MM.1S (cell line): ENCODE results near the gene METTL27.

ENCODE experiments used
- DNase-seq: peaks from one replicate; pipeline ENCODE4 v3.0.0-alpha.2; 2015
- H2AFZ ChIP-seq: fragments of 300-600 bp; sonication (generic); 2 replicates; pipeline ENCODE4 v1.6.0; 2016; ENCODE audit warnings: antibody characterized with exemption, low read length
- H3F3A ChIP-seq: fragments of 300-600 bp; sonication (generic); 2 replicates; pipeline ENCODE4 v1.6.1; 2016; ENCODE audit warnings: mild to moderate bottlenecking, antibody characterized with exemption, low read length, moderate library complexity, mixed read lengths; ENCODE audit not compliant: insufficient read depth
- H3K27ac ChIP-seq: fragments of 300-600 bp; sonication (generic); 2 replicates; pipeline ENCODE4 v1.5.1; 2016; ENCODE audit warnings: mild to moderate bottlenecking, low read length
- H3K27me3 ChIP-seq: fragments of 300-600 bp; sonication (generic); replicated peaks from 2 replicates; pipeline ENCODE4 v1.6.0; 2016; ENCODE audit warnings: low read length; ENCODE audit not compliant: insufficient read depth
- H3K36me3 ChIP-seq: fragments of 300-600 bp; sonication (generic); replicated peaks from 2 replicates; pipeline ENCODE4 v1.6.1; 2016; ENCODE audit warnings: mild to moderate bottlenecking, low read length, mixed read lengths; ENCODE audit not compliant: insufficient read depth
- H3K4me1 ChIP-seq: fragments of 300-600 bp; sonication (generic); 2 replicates; pipeline ENCODE4 v1.6.1; 2016; ENCODE audit warnings: low read length, mixed read lengths
- H3K4me2 ChIP-seq: fragments of 300-600 bp; sonication (generic); 2 replicates; pipeline ENCODE4 v1.6.0; 2016; ENCODE audit warnings: low read depth, low read length
- H3K4me3 ChIP-seq: fragments of 300-600 bp; sonication (generic); 2 replicates; pipeline ENCODE4 v1.5.1; 2016; ENCODE audit warnings: low read length, mixed read lengths
- H3K79me2 ChIP-seq: fragments of 300-600 bp; sonication (generic); 2 replicates; pipeline ENCODE4 v1.6.1; 2016; ENCODE audit warnings: mixed run types, low read length, mixed read lengths
- H3K9ac ChIP-seq: fragments of 300-600 bp; sonication (generic); 2 replicates; pipeline ENCODE4 v1.6.1; 2016; ENCODE audit warnings: low read length, mixed read lengths
- H3K9me2 ChIP-seq: fragments of 300-600 bp; sonication (generic); replicated peaks from 2 replicates; pipeline ENCODE4 v1.6.1; 2016; ENCODE audit warnings: mild to moderate bottlenecking, low read length, mixed read lengths; ENCODE audit not compliant: insufficient read depth
- H3K9me3 ChIP-seq: fragments of 300-600 bp; sonication (generic); replicated peaks from 2 replicates; pipeline ENCODE4 v1.6.1; 2016; ENCODE audit warnings: mild to moderate bottlenecking, low read length, mixed read lengths; ENCODE audit not compliant: insufficient read depth
- H4K20me1 ChIP-seq: fragments of 300-600 bp; sonication (generic); 2 replicates; pipeline ENCODE4 v1.6.1; 2016; ENCODE audit warnings: mild to moderate bottlenecking, low read length, moderate library complexity, mixed read lengths; ENCODE audit not compliant: insufficient read depth
- EZH2 ChIP-seq: fragments of 300-600 bp; sonication (generic); optimal IDR thresholded peaks from 2 replicates; pipeline ENCODE3; 2017; ENCODE audit warnings: low read depth, mild to moderate bottlenecking, antibody characterized with exemption, low read length, mixed read lengths
- EZH2phosphoT487 ChIP-seq: fragments of 300-600 bp; sonication (generic); IDR thresholded peaks from 2 replicates; pipeline ENCODE4 v1.6.1; 2018; ENCODE audit warnings: antibody characterized with exemption, low read length
- TF ChIP-seq, protein P1 (sequence below): fragments of 300-600 bp; sonication (generic); IDR thresholded peaks from 2 replicates; pipeline ENCODE4 v1.5.1; 2016; ENCODE audit warnings: antibody characterized with exemption, low read length, mixed read lengths

Gene METTL27

DNA sequence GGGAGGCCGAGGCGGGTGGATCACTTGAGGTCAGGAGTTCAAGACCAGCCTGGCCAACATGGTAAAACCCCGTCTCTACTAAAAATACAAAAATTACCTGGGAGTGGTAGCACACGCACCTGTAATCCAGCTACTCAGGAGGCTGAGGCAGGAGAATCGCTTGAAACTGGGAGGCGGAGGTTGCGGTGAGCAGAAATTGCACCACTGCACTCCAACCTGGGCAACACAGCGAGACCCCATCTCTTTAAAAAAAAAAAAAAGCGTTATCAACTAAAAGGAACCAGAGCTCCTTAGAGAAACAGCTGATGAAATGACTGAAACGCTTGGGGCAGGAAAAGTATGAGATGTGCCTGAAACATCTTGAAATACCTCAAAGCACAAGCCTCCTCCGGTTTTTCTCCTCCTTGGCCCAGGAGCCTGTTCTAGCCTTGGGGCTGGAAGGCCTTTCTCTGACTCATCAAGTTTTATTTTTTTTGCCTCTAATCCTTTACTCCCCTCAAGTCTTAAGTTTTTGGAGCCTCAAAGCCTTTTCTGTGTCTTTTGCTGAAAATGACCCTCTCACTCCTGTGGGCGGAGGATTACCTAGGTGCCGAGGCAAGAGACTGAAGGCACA is 2.6 kb upstream of the METTL27 start:
- H3K4me2 ChIP-seq, result peak overlapping the region; percentile 59
- H4K20me1 ChIP-seq, result no peaks in the 10 kb centered on the region
- peak overlapping the region; percentile 62 for H3K9ac ChIP-seq
- no peaks in the 10 kb centered on the region for H3K79me2 ChIP-seq
- TF ChIP-seq, protein P1, sequence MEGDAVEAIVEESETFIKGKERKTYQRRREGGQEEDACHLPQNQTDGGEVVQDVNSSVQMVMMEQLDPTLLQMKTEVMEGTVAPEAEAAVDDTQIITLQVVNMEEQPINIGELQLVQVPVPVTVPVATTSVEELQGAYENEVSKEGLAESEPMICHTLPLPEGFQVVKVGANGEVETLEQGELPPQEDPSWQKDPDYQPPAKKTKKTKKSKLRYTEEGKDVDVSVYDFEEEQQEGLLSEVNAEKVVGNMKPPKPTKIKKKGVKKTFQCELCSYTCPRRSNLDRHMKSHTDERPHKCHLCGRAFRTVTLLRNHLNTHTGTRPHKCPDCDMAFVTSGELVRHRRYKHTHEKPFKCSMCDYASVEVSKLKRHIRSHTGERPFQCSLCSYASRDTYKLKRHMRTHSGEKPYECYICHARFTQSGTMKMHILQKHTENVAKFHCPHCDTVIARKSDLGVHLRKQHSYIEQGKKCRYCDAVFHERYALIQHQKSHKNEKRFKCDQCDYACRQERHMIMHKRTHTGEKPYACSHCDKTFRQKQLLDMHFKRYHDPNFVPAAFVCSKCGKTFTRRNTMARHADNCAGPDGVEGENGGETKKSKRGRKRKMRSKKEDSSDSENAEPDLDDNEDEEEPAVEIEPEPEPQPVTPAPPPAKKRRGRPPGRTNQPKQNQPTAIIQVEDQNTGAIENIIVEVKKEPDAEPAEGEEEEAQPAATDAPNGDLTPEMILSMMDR, result no peak
- TF ChIP-seq EZH2 (no peak), EZH2phosphoT487 (no peak)
- H3K9me3 ChIP-seq, result no peaks in the 10 kb centered on the region
- H3K27me3 ChIP-seq, result no peaks in the 10 kb centered on the region
- H3K4me1 ChIP-seq, result peaks cover 28% of the 10 kb centered on the region
- peaks cover 26% of the 10 kb centered on the region for H3F3A ChIP-seq
- no peak for DNase-seq
- peak overlapping the region; percentile 19; the same call in 1 of the 2 replicates for H3K4me3 ChIP-seq
- H3K36me3 ChIP-seq, result no peaks in the 10 kb centered on the region
- no peaks in the 10 kb centered on the region for H3K9me2 ChIP-seq
- H3K27ac ChIP-seq, result peak overlapping the region; percentile 93
- H2AFZ ChIP-seq, result peak overlapping the region; percentile 14; the same call in 1 of the 2 replicates

DNA sequence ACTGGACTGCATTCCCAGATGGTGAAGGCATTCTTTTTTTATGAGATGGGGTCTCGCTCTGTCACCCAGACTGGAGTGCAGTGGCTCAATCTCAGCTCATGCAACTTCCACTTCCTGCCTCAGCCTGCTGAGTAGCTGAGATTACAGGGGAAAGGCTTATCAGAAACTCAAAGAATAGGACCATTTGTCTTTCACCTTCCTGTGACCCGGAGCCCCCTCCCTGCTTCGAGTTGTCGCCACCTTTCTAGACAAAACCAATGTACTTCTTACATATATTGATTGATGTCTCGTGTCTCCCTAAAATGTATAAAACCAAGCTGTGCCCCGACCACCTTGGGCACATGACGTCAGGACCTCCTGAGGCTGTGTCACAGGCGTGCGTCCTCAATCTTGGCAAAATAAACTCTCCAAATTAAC is 1.8 kb upstream of the METTL27 start:
- H2AFZ ChIP-seq, result no peak overlapping the region
- TF ChIP-seq, protein P1, result no peak
- no peaks in the 10 kb centered on the region for H3K36me3 ChIP-seq
- peak overlapping the region; percentile 93; the same call in 1 of the 2 replicates for H3K27ac ChIP-seq
- no peaks in the 10 kb centered on the region for H3K9me3 ChIP-seq
- no peaks in the 10 kb centered on the region for H3K79me2 ChIP-seq
- H3K9ac ChIP-seq, result no peak overlapping the region
- no peak overlapping the region for H3K4me3 ChIP-seq
- no peak for DNase-seq
- peaks cover 26% of the 10 kb centered on the region for H3F3A ChIP-seq
- no peaks in the 10 kb centered on the region for H3K9me2 ChIP-seq
- H4K20me1 ChIP-seq, result no peaks in the 10 kb centered on the region
- H3K4me2 ChIP-seq, result peak overlapping the region; percentile 59; the same call in 1 of the 2 replicates
- no peaks in the 10 kb centered on the region for H3K27me3 ChIP-seq
- H3K4me1 ChIP-seq, result peaks cover 28% of the 10 kb centered on the region

DNA sequence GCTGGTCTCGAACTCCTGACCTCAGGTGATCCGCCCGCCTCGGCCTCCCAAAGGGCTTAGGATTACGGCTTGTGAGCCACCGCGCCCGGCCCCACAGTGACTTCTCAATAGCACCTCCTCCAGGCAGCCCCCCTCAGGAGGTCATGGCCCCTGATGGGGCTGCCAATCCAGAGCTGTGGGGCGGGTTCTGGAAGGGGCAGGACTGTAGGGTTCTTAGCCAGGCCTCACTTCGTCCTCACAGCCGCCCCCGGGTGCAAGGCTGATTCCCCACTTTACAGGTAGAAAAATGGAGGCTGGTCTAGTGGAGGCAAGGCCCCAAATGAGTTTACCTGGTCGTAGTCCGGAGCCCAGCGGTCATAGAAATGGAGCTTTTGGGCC is 638 bp downstream of the METTL27 start:
- H3K27ac ChIP-seq, result no peak overlapping the region
- DNase-seq, result no peak
- no peaks in the 10 kb centered on the region for H3K9me2 ChIP-seq
- no peaks in the 10 kb centered on the region for H3K36me3 ChIP-seq
- no peaks in the 10 kb centered on the region for H3K79me2 ChIP-seq
- TF ChIP-seq EZH2 (no peak), EZH2phosphoT487 (no peak)
- TF ChIP-seq, protein P1, result no peak
- peak overlapping the region; percentile 97 for H3K4me2 ChIP-seq
- H3K4me3 ChIP-seq, result peak overlapping the region; percentile 80
- H2AFZ ChIP-seq, result peak overlapping the region; percentile 99
- no peaks in the 10 kb centered on the region for H3K27me3 ChIP-seq
- H3F3A ChIP-seq, result peaks cover 26% of the 10 kb centered on the region
- H4K20me1 ChIP-seq, result no peaks in the 10 kb centered on the region
- peaks cover 36% of the 10 kb centered on the region for H3K4me1 ChIP-seq
- peak overlapping the region; percentile 66; the same call in 1 of the 2 replicates for H3K9ac ChIP-seq
- H3K9me3 ChIP-seq, result no peaks in the 10 kb centered on the region
